ENCODE results near the gene SNX2. TPM values are rescaled to one million over a fixed set of nuclear protein-coding genes. Genes with fewer than 3 reads are reported as not detected.

SNX2 gene
- total and polyA plus RNA-seq, 8 donors, result 11.4 to 42.9 (median 30.2) TPM

DNA sequence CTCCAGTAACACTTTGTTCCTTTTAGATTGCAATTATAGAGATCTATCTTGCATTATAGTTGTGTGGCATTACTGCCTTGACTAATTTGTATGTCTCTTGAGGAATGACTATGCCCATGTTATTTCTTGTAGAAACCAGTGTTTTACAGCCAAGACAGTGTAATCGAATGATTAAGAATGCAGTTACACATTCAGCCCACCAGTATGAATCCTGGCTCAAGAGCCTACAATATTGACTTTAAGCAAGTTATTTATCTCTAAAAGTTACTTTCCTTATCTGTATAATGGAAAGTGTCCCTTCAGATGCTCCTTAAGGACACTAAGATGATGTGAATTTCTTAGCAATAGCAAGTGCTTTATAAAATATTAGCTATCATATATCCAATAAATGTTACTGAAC is 60.8 kb downstream of the SNX2 start:
- no peak for ATAC-seq
- Histone ChIP-seq H3K4me1 (no peaks in the 10 kb centered on the region), H3K36me3 (no peaks in the 10 kb centered on the region), H3K27ac (no peak overlapping the region), H3K4me3 (no peak overlapping the region), H3K27me3 (no peaks in the 10 kb centered on the region), H3K9me3 (no peaks in the 10 kb centered on the region)
- FAIRE-seq, result no peak
- DNase-seq, result no peak
- no peak for TF ChIP-seq CTCF (IDR thresholded peaks at IDR 0.05)
- intact Hi-C loops (cut with DNase I), result no loop called here
- 85 to 90% methylated on average over 1 of the region's 1 CpG for WGBS, 2 donors

GRCh38 chr5:122836947-122837346 is 62.1 kb downstream of the SNX2 start:
- no peak for TF ChIP-seq CTCF (IDR thresholded peaks at IDR 0.05)
- Histone ChIP-seq H3K4me3 (no peak overlapping the region), H3K9me3 (no peaks in the 10 kb centered on the region), H3K36me3 (no peaks in the 10 kb centered on the region), H3K4me1 (no peaks in the 10 kb centered on the region), H3K27me3 (no peaks in the 10 kb centered on the region), H3K27ac (no peak overlapping the region)
- intact Hi-C loops (cut with DNase I), result no loop called here
- 76 to 88% methylated on average over 3 of the region's 3 CpGs for WGBS, 2 donors
- DNase-seq (no peak), FAIRE-seq (no peak), ATAC-seq (no peak)

DNA sequence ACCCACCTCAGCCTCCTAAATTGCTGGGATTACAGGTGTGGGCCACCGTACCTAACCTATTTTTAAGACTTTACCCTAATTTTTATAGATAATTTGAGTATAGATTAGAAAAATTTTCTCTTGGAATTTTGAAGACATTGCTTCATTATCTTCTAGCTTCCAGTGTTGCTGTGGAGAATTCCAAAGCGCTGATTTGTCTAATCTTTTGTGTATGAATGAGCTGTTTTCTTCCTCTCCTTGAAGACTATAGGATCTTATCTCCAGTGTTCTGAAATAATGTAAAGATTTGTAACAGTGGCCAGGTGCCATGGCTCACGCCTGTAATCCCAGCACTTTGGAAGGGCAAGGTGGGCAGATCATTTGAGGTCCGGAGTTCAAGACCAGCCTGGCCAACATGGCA is 64.9 kb downstream of the SNX2 start:
- ATAC-seq, result no peak

GRCh38 chr5:122842016-122842580 is 67.2 kb downstream of the SNX2 start:
- Histone ChIP-seq H3K9me3 (no peaks in the 10 kb centered on the region), H3K27ac (no peak overlapping the region), H3K4me1 (peaks cover 0 to 6% (median 0%) of the 10 kb centered on the region in 3 donors), H3K36me3 (no peaks in the 10 kb centered on the region), H3K27me3 (no peaks in the 10 kb centered on the region), H3K4me3 (no peak overlapping the region)
- WGBS, 2 donors, result 74 to 88% methylated on average over 6 of the region's 6 CpGs
- FAIRE-seq (no peak), DNase-seq (no peak), ATAC-seq (no peak)
- no peak for TF ChIP-seq CTCF (IDR thresholded peaks at IDR 0.05)
- intact Hi-C loops (cut with DNase I), result no loop called here

More for the DNA sequence above, 64.9 kb downstream of the SNX2 start:
- 90 to 95% methylated on average over 4 of the region's 4 CpGs for WGBS, 2 donors
- TF ChIP-seq CTCF (IDR thresholded peaks at IDR 0.05), result no peak
- Histone ChIP-seq H3K27ac (no peak overlapping the region), H3K9me3 (no peaks in the 10 kb centered on the region), H3K27me3 (no peaks in the 10 kb centered on the region), H3K36me3 (no peaks in the 10 kb centered on the region), H3K4me1 (no peaks in the 10 kb centered on the region), H3K4me3 (no peak overlapping the region)
- DNase-seq (no peak), FAIRE-seq (no peak)
- intact Hi-C loops (cut with DNase I), result no loop called here

DNA sequence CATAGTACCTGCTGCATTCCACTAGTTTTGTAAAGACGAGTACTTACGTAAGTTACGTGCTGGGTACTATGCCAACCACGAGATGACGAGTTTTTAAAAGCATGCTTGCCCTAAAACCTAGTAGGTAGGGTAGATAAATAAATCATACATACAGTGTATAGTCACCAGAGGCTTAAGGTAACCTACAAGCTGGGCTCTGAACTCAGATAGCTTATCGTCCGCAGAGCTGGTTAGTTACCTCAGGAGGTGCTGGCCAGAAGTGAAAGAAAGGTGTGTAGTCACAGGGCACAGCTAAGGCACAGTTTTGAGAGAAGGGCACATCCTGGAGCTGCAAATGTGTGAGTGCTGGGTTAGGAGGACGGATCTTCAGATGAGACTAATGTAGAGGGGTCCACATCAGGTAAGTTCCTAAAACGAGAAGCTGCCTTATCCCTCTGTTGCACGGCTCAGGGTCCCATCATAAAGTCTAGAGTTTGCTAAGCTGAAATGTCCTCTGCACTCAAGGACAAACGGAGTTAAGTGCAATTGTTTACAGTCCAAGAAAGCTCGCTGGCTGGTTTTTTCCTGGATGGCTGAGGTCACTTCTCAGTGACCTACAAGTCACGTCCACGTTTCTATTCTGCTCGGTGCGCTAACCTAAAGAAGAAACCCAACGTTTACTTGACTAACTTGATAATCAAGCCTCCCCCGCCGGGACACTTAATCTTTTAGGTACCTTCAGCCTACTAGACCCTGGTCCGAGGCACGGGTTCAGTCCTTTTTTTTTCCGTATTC is 69.4 kb downstream of the SNX2 start:
- Histone ChIP-seq H3K4me3 (peak overlapping the region; percentile 83 to 97 (median 92)), H3K9me3 (no peaks in the 10 kb centered on the region), H3K4me1 (peaks cover 0 to 6% (median 0%) of the 10 kb centered on the region in 3 donors), H3K36me3 (no peaks in the 10 kb centered on the region), H3K27ac (peak overlapping the region; percentile 72 to 91 (median 85)), H3K27me3 (no peaks in the 10 kb centered on the region)
- ATAC-seq (peak; percentile 43 to 64 (median 54)), FAIRE-seq (no peak), DNase-seq (peak in 3 of 6 donors; percentile 15 to 49 (median 24))
- intact Hi-C loops (cut with DNase I), result no loop called here
- 16 to 18% methylated on average over 22 of the region's 22 CpGs for WGBS, 2 donors
- TF ChIP-seq CTCF (IDR thresholded peaks at IDR 0.05), result no peak
